GM20000 (cell line): ENCODE data around the gene KICS2.

Experiments used
- DNase-seq: peaks from one replicate; pipeline ENCODE4 v3.0.0; 2012; ENCODE audit warnings: low spot score
- TF ChIP-seq, protein P1 (sequence below): IDR thresholded peaks from 2 replicates; pipeline ENCODE4 v1.5.1; 2012; ENCODE audit warnings: mild to moderate bottlenecking, control low read depth; ENCODE audit errors: extremely low read depth, missing control alignments

The KICS2 gene

DNA sequence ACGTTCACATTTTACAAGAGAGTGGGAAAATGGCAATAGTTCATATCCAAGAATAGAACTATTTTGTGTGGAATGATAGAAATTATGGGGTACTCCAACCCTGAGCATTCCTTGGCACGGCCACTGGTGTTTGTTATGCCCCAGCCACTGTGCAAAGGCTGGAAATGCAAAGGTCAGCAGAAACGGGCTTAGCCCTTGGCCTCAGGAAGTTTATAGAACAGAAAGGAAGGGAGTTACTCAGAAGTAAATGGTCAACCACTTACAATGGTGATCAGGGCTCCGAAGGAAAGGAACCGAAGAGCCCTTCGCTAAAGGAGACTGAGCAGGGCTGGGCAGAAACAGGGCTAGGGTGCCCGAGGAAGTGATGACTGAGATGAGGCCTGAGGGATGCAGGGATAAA, 45.1 kb downstream of the KICS2 start:
- TF ChIP-seq, protein P1, sequence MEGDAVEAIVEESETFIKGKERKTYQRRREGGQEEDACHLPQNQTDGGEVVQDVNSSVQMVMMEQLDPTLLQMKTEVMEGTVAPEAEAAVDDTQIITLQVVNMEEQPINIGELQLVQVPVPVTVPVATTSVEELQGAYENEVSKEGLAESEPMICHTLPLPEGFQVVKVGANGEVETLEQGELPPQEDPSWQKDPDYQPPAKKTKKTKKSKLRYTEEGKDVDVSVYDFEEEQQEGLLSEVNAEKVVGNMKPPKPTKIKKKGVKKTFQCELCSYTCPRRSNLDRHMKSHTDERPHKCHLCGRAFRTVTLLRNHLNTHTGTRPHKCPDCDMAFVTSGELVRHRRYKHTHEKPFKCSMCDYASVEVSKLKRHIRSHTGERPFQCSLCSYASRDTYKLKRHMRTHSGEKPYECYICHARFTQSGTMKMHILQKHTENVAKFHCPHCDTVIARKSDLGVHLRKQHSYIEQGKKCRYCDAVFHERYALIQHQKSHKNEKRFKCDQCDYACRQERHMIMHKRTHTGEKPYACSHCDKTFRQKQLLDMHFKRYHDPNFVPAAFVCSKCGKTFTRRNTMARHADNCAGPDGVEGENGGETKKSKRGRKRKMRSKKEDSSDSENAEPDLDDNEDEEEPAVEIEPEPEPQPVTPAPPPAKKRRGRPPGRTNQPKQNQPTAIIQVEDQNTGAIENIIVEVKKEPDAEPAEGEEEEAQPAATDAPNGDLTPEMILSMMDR, result no peak
- no peak for DNase-seq

DNA sequence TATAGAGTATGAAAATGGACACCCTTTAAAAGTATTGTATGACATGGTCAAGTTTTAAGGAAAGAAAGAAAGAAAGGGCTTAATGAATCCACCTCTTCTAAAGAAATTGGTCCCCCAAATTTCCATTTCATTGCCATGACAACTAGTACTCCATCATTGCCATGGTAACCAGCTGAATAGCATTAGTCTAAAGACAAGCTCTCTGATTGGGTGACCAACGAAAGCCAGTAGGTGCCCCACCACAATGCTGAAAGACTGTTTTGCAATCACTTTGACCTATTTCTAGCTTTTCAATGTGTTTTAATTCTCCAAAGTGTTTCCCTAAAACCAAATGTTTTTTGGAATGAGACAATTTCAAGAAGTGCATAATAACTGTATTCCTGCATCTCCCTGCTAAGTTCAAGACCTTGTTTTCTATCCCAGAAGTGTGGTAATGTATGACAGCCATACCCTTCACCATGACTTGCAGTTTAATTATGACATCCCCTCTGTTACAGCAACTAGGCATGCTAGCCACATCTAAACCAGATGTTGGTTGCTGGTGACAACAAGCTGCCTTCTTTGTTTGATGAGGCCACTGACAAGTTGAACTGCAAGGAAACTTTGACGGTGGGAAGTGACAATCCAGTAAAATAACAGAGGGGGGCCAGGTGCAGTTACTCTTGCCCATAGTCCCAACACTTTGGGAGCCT, 46.7 kb downstream of the KICS2 start:
- no peak for DNase-seq
- TF ChIP-seq, protein P1, result no peak

DNA sequence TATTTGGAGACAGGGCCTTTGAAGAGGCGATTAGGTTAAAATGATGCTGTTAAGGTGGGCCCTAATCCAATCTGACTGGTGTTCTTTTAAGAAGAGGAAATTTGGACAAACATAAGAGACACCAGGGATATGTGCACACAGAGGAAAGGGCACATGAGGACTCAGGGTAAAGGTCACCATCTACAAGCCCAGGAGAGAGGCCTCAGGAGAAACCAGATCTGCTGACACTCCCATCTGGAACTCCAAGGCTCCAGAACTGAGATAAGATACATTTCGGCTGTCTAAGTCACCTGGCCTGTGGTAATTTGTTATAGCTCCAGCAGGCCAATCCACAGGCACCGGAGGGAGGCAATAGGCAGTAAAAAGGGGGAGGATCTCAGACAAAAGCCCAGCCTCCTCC, 48.6 kb downstream of the KICS2 start:
- TF ChIP-seq, protein P1, result no peak
- no peak for DNase-seq
